HG02870 (cell line): ENCODE data around the gene MYOZ2.

ENCODE experiments used
- ATAC-seq: cut with Tn5 transposase; IDR thresholded peaks from one replicate; pipeline ENCODE4 v1.9.1; 2021; ENCODE audit warnings: mild to moderate bottlenecking, moderate library complexity; ENCODE audit not compliant: unreplicated experiment

MYOZ2 gene

GRCh38 chr4:119237201-119237600, 101.6 kb downstream of the MYOZ2 start:
- no peak for ATAC-seq
